Dendritic cell treated with granulocyte-macrophage colony-stimulating factor and Interleukin-4, amounts not matched to agents 40 ng/mL and 50 ng/mL, for 4 days (primary cell): ENCODE measurements around the gene OR8D1.
A peak's percentile ranks its signal among the peaks of the same experiment; 100 is the strongest.
"Not testable (repeated sequence)": the region's sequence is repeated elsewhere in the genome, so short reads cannot be mapped to it uniquely, and the experiment has no call there.

Experiments used
- H3K27ac Mint-ChIP-seq: one replicate; pipeline ENCODE4 v1.8.0; 2022; ENCODE audit warnings: mild to moderate bottlenecking, mixed read lengths
- H3K27me3 Mint-ChIP-seq: one replicate; pipeline ENCODE4 v1.8.0; 2022; ENCODE audit warnings: mild to moderate bottlenecking, mixed read lengths
- H3K36me3 Mint-ChIP-seq: one replicate; pipeline ENCODE4 v1.8.0; 2022; ENCODE audit warnings: low read depth, mixed read lengths
- H3K4me1 Mint-ChIP-seq: one replicate; pipeline ENCODE4 v1.8.0; 2022; ENCODE audit warnings: low read depth, mixed read lengths
- H3K4me3 Mint-ChIP-seq: one replicate; pipeline ENCODE4 v1.8.0; 2022; ENCODE audit warnings: mild to moderate bottlenecking, moderate library complexity, mixed read lengths
- H3K9me3 Mint-ChIP-seq: one replicate; pipeline ENCODE4 v1.8.0; 2022; ENCODE audit warnings: mixed read lengths
- intact Hi-C: fragments of 100-400 bp; cut with micrococcal nuclease; formaldehyde crosslinking; loops from one replicate; pipeline ENCODE4 v1.15.0; 2022

Gene OR8D1

GRCh38 chr11:124270886-124271285 lies 42.9 kb downstream of the OR8D1 start:
- H3K36me3 Mint-ChIP-seq, H3K4me3 Mint-ChIP-seq, H3K27me3 Mint-ChIP-seq, H3K4me1 Mint-ChIP-seq, H3K9me3 Mint-ChIP-seq, intact Hi-C loops, H3K27ac Mint-ChIP-seq: not testable (repeated sequence)

DNA sequence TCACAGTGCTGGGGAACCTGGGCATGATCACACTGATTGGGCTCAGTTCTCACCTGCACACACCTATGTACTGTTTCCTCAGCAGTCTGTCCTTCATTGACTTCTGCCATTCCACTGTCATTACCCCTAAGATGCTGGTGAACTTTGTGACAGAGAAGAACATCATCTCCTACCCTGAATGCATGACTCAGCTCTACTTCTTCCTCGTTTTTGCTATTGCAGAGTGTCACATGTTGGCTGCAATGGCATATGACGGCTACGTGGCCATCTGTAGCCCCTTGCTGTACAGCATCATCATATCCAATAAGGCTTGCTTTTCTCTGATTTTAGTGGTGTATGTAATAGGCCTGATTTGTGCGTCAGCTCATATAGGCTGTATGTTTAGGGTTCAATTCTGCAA lies 48.7 kb downstream of the OR8D1 start:
- H3K4me3 Mint-ChIP-seq, H3K27me3 Mint-ChIP-seq: not testable (repeated sequence)

GRCh38 chr11:124256076-124256475 lies 57.7 kb downstream of the OR8D1 start, which contains the start of gene OR8G5:
TSS of gene OR8G5 (plus strand) at chr11:124256376. CDS start at chr11:124264932, 8,556 bp downstream.
- no peak within 1 kb of the TSS for H3K27ac Mint-ChIP-seq
- peaks cover 1% of the 10 kb centered on the region for H3K9me3 Mint-ChIP-seq
- H3K36me3 Mint-ChIP-seq, result no peaks in the 10 kb centered on the region
- H3K4me3 Mint-ChIP-seq, result no peak within 1 kb of the TSS
- intact Hi-C loops, result no loop called here
- no peaks in the 10 kb centered on the region for H3K27me3 Mint-ChIP-seq
- H3K4me1 Mint-ChIP-seq, result peaks cover 15% of the 10 kb centered on the region

More for the DNA sequence above, 48.7 kb downstream of the OR8D1 start:
- H3K4me1 Mint-ChIP-seq, result peaks cover 17% of the 10 kb centered on the region
- H3K36me3 Mint-ChIP-seq, H3K9me3 Mint-ChIP-seq, intact Hi-C loops: not testable (repeated sequence)
- peak overlapping the region; percentile 40 for H3K27ac Mint-ChIP-seq
